Measurements from ENCODE around the gene PCDH18. TPM values are rescaled to one million over a fixed set of nuclear protein-coding genes. Genes with fewer than 3 reads are reported as not detected.

Gene PCDH18
- total and polyA plus RNA-seq, 4 donors, result 0.89 to 7.7 (median 2.3) TPM

DNA sequence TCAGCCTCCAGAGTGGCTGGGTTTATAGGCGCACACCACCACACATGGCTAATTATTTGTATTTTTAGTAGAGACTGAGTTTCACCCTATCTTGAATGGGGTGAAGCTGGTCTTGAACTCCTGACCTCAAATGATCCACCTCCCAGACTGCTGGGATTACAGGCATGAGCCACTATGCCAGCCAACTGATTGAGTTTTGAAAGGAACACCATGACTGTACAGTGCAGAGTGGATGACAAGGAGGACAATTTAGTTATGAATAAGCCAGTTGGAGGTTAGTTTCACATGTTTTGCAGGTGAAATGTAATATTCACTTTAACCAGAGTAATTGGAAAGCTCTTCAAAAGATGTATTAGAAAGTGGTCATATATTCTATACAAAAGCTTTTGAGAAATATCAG, 60.8 kb downstream of the PCDH18 start:
- TF ChIP-seq CTCF (IDR thresholded peaks at IDR 0.05; ENCODE audit: low read depth, low read length, missing input control) (no peak), RAD21 (IDR thresholded peaks at IDR 0.05) (no peak), SP1 (IDR thresholded peaks at IDR 0.05) (no peak), YY1 (IDR thresholded peaks at IDR 0.05) (no peak), EGR1 (IDR thresholded peaks at IDR 0.05; ENCODE audit: low read depth in 2 of 2) (no peak), FOXA2 (IDR thresholded peaks at IDR 0.05) (no peak), HNF4A (conservative IDR thresholded peaks at IDR 0.05) (no peak), NR2F2 (IDR thresholded peaks at IDR 0.05) (no peak), FOXA1 (IDR thresholded peaks at IDR 0.05) (no peak), TAF1 (conservative IDR thresholded peaks at IDR 0.05) (no peak), GABPA (IDR thresholded peaks at IDR 0.05 in 1 of 2, conservative IDR thresholded peaks at IDR 0.05 in 1 of 2) (no peak), JUND (IDR thresholded peaks at IDR 0.05) (no peak), REST (IDR thresholded peaks at IDR 0.05) (no peak), RXRA (IDR thresholded peaks at IDR 0.05) (no peak), HNF4G (IDR thresholded peaks at IDR 0.05) (no peak)
- TF ChIP-seq, protein P1, sequence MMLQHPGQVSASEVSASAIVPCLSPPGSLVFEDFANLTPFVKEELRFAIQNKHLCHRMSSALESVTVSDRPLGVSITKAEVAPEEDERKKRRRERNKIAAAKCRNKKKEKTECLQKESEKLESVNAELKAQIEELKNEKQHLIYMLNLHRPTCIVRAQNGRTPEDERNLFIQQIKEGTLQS (IDR thresholded peaks at IDR 0.05), result no peak
- TF ChIP-seq, protein P2, sequence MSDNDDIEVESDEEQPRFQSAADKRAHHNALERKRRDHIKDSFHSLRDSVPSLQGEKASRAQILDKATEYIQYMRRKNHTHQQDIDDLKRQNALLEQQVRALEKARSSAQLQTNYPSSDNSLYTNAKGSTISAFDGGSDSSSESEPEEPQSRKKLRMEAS (IDR thresholded peaks at IDR 0.05), result no peak
- TF ChIP-seq, protein P3, sequence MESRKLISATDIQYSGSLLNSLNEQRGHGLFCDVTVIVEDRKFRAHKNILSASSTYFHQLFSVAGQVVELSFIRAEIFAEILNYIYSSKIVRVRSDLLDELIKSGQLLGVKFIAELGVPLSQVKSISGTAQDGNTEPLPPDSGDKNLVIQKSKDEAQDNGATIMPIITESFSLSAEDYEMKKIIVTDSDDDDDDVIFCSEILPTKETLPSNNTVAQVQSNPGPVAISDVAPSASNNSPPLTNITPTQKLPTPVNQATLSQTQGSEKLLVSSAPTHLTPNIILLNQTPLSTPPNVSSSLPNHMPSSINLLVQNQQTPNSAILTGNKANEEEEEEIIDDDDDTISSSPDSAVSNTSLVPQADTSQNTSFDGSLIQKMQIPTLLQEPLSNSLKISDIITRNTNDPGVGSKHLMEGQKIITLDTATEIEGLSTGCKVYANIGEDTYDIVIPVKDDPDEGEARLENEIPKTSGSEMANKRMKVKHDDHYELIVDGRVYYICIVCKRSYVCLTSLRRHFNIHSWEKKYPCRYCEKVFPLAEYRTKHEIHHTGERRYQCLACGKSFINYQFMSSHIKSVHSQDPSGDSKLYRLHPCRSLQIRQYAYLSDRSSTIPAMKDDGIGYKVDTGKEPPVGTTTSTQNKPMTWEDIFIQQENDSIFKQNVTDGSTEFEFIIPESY (IDR thresholded peaks at IDR 0.05), result no peak
- Histone ChIP-seq H3K9me3 (ENCODE audit: control insufficient read depth in 4 of 4, low read length in 3 of 4) (no peaks in the 10 kb centered on the region), H3K9ac (ENCODE audit: low read depth in 1 of 2, low read length in 2 of 2) (no peak overlapping the region), H3K27ac (ENCODE audit: low read depth in 1 of 2, low read length in 2 of 2) (no peak overlapping the region), H3K27me3 (ENCODE audit: control insufficient read depth in 4 of 4, insufficient read depth in 4 of 4, low read length in 3 of 4) (no peaks in the 10 kb centered on the region), H3K4me1 (ENCODE audit: control insufficient read depth in 4 of 4, insufficient read depth in 4 of 4, low read length in 3 of 4) (no peaks in the 10 kb centered on the region), H3K36me3 (ENCODE audit: control insufficient read depth in 4 of 4, insufficient read depth in 3 of 4, low read depth in 1 of 4, low read length in 3 of 4) (no peaks in the 10 kb centered on the region), H3K4me3 (ENCODE audit: low read depth in 1 of 3, low read length in 3 of 3) (no peak overlapping the region)
- WGBS, result 93% methylated on average over 1 of the region's 1 CpG
- no peak for DNase-seq (ENCODE audit: low spot score)

Data from liver (tissue), 9 donors.